ENCODE measurements around the gene ANKMY1. TPM values are rescaled to one million over a fixed set of nuclear protein-coding genes. Genes with fewer than 3 reads are reported as not detected.

The ANKMY1 gene
- total RNA-seq, 1 donor, result 5.2 TPM

GRCh38 chr2:240594511-240595380 lies 37.0 kb upstream of the ANKMY1 start:
- TF ChIP-seq, protein P1, sequence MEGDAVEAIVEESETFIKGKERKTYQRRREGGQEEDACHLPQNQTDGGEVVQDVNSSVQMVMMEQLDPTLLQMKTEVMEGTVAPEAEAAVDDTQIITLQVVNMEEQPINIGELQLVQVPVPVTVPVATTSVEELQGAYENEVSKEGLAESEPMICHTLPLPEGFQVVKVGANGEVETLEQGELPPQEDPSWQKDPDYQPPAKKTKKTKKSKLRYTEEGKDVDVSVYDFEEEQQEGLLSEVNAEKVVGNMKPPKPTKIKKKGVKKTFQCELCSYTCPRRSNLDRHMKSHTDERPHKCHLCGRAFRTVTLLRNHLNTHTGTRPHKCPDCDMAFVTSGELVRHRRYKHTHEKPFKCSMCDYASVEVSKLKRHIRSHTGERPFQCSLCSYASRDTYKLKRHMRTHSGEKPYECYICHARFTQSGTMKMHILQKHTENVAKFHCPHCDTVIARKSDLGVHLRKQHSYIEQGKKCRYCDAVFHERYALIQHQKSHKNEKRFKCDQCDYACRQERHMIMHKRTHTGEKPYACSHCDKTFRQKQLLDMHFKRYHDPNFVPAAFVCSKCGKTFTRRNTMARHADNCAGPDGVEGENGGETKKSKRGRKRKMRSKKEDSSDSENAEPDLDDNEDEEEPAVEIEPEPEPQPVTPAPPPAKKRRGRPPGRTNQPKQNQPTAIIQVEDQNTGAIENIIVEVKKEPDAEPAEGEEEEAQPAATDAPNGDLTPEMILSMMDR (IDR thresholded peaks at IDR 0.05; ENCODE audit: insufficient read depth, low read depth, low read length), result no peak
- DNase-seq (ENCODE audit: low read depth), result no peak
- no peak overlapping the region for H3K4me3 ChIP-seq (ENCODE audit: low read depth, low read length)

GRCh38 chr2:240593703-240594451 lies 36.1 kb upstream of the ANKMY1 start:
- DNase-seq (ENCODE audit: low read depth), result no peak
- TF ChIP-seq, protein P1 (IDR thresholded peaks at IDR 0.05; ENCODE audit: insufficient read depth, low read depth, low read length), result no peak

GRCh38 chr2:240593026-240593702 lies 35.4 kb upstream of the ANKMY1 start:
- no peak for DNase-seq (ENCODE audit: low read depth)
- TF ChIP-seq, protein P1 (IDR thresholded peaks at IDR 0.05; ENCODE audit: insufficient read depth, low read depth, low read length), result no peak
- no peak overlapping the region for H3K4me3 ChIP-seq (ENCODE audit: low read depth, low read length)

More at GRCh38 chr2:240593703-240594451, 36.1 kb upstream of the ANKMY1 start:
- no peak overlapping the region for H3K4me3 ChIP-seq (ENCODE audit: low read depth, low read length)

DNA sequence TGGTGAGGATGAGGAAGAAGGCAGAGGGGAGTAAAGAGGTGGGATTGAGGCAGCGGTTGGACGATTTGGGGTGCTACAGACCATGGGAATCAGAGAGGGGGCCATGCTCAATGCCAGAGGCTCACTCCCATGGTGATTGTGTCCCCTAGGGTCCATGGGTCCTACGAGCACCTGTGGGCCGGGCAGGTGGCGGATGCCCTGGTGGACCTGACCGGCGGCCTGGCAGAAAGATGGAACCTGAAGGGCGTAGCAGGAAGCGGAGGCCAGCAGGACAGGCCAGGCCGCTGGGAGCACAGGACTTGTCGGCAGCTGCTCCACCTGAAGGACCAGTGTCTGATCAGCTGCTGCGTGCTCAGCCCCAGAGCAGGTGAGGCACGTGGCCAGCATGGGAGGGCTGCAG lies 34.0 kb upstream of the ANKMY1 start:
- H3K4me3 ChIP-seq (ENCODE audit: low read depth, low read length), result no peak overlapping the region
- DNase-seq (ENCODE audit: low read depth), result no peak
- TF ChIP-seq, protein P1 (IDR thresholded peaks at IDR 0.05; ENCODE audit: insufficient read depth, low read depth, low read length), result no peak

DNA sequence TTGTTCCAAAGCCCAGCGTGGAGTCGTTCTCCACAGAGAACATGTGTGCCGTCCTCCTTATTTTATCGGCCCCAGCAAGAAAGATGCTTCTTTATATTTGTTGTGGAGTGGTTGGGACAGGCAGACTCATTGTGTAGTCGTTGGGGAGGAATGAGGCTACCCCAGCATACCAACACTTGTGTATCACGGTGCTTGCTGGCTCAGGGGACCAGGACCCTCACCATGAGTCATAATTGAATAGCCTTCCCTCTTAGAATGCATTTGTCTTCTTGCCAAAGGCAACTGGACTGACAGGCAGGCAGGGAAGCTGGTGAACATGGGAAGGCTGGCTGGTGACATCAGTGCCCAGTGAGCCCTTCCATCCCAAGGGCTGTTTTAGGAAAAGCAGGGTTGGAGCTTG lies 33.4 kb upstream of the ANKMY1 start:
- no peak for DNase-seq (ENCODE audit: low read depth)
- TF ChIP-seq, protein P1 (IDR thresholded peaks at IDR 0.05; ENCODE audit: insufficient read depth, low read depth, low read length), result no peak
- H3K4me3 ChIP-seq (ENCODE audit: low read depth, low read length), result no peak overlapping the region

- DNase-seq (ENCODE audit: low read depth), result no peak
- TF ChIP-seq, protein P1 (IDR thresholded peaks at IDR 0.05; ENCODE audit: insufficient read depth, low read depth, low read length), result no peak
Observed at GRCh38 chr2:240590681-240591111, 32.9 kb upstream of the ANKMY1 start.

More at GRCh38 chr2:240590681-240591111, 32.9 kb upstream of the ANKMY1 start:
- no peak overlapping the region for H3K4me3 ChIP-seq (ENCODE audit: low read depth, low read length)
